NCI-H774 (cell line): ENCODE data around the gene SUN5.
"Not testable (repeated sequence)": the region's sequence is repeated elsewhere in the genome, so short reads cannot be mapped to it uniquely, and the experiment has no call there.

ENCODE experiments used
- DNase-seq: peaks from one replicate; lab custom pipeline; 2025; lab: John Stamatoyannopoulos, UW

The SUN5 gene

GRCh38 chr20:33004141-33004751 lies at the start of gene SUN5:
Gene SUN5, minus strand, starts transcription at chr20:33004433. Its CDS starts 93 bp downstream, at chr20:33004340.
- no peak for DNase-seq

- no peak for DNase-seq
Measured at GRCh38 chr20:33053291-33054106, 49.3 kb upstream of the SUN5 start, which contains the start of gene BPIFB3. Gene BPIFB3, plus strand, starts transcription at chr20:33053903. Its CDS starts 1,533 bp downstream, at chr20:33055436.

GRCh38 chr20:33051333-33051732 lies 47.1 kb upstream of the SUN5 start:
- no peak for DNase-seq

GRCh38 chr20:33046412-33046811 lies 42.2 kb upstream of the SUN5 start:
- no peak for DNase-seq

GRCh38 chr20:33045129-33045721 lies 41.0 kb upstream of the SUN5 start:
- not testable (repeated sequence) for DNase-seq

- no peak for DNase-seq
Measured at GRCh38 chr20:33043731-33044181, 39.5 kb upstream of the SUN5 start.

- DNase-seq, result no peak
Measured at GRCh38 chr20:33042983-33043730, 38.9 kb upstream of the SUN5 start.

- DNase-seq, result no peak
Measured at GRCh38 chr20:33042430-33042829, 38.2 kb upstream of the SUN5 start.

GRCh38 chr20:33038243-33038642 lies 34.0 kb upstream of the SUN5 start:
- no peak for DNase-seq

- no peak for DNase-seq
Measured at GRCh38 chr20:33037456-33037855, 33.2 kb upstream of the SUN5 start.

- no peak for DNase-seq
Measured at GRCh38 chr20:33034901-33035492, 30.8 kb upstream of the SUN5 start.

- DNase-seq, result no peak
Measured at GRCh38 chr20:33034115-33034514, 29.9 kb upstream of the SUN5 start.

GRCh38 chr20:33033381-33033780 lies 29.1 kb upstream of the SUN5 start:
- DNase-seq, result no peak

GRCh38 chr20:33032555-33032954 lies 28.3 kb upstream of the SUN5 start:
- DNase-seq, result no peak

- DNase-seq, result no peak
Measured at GRCh38 chr20:33031531-33031930, 27.3 kb upstream of the SUN5 start, which contains the start of gene BPIFB6. Gene BPIFB6, plus strand, starts transcription at chr20:33031648. Its CDS starts 0 bp downstream, at chr20:33031648.

GRCh38 chr20:33030569-33030968 lies 26.3 kb upstream of the SUN5 start:
- DNase-seq, result no peak

- DNase-seq, result no peak
Measured at GRCh38 chr20:33030076-33030475, 25.8 kb upstream of the SUN5 start.

GRCh38 chr20:33028875-33029274 lies 24.6 kb upstream of the SUN5 start:
- DNase-seq, result no peak

GRCh38 chr20:33027769-33028751 lies 23.8 kb upstream of the SUN5 start:
- no peak for DNase-seq
